ENCODE measurements around the gene FOLR1.

- TF ChIP-seq CTCF (IDR thresholded peaks at IDR 0.05; ENCODE audit: low read depth, low read length) (no peak), POLR2A (IDR thresholded peaks at IDR 0.05; ENCODE audit: extremely low read depth, insufficient read length) (no peak), MAX (IDR thresholded peaks at IDR 0.05; ENCODE audit: low read depth, low read length) (no peak)
These were observed 38.2 kb downstream of the FOLR1 start for GRCh38 chr11:72229925-72230763.

Measured in NB4 (cell line).